CD14-positive monocyte (primary cell): Measurements from ENCODE around the gene EPGN. TPM values are rescaled to one million over a fixed set of nuclear protein-coding genes. Genes with fewer than 3 reads are reported as not detected.

Source experiments
- DNase-seq, 3 donors: peaks; one replicate each; pipeline ENCODE4 v3.0.0-alpha.2; 2011 to 2022
- H2AFZ ChIP-seq: 2 replicates; pipeline ENCODE4 v1.6.0; 2012; ENCODE audit warnings: mild to moderate bottlenecking, low read depth, low read length, inconsistent platforms; ENCODE audit not compliant: insufficient read depth, poor library complexity, severe bottlenecking
- H3K27ac ChIP-seq, 2 donors: 1 replicate in 1 of 2; 2 replicates in 1 of 2; pipeline ENCODE4 v1.5.1; 2012 to 2013; ENCODE audit warnings: low read length in 2 of 2, control low read depth in 1 of 2, inconsistent platforms in 1 of 2, low read depth in 1 of 2, mild to moderate bottlenecking in 1 of 2
- H3K27me3 ChIP-seq, 2 donors: one replicate each; pipeline versions ENCODE4 v1.6.0 to v1.6.1; 2011 to 2013; ENCODE audit warnings: low read length in 2 of 2; ENCODE audit not compliant: control insufficient read depth in 2 of 2, insufficient read depth in 2 of 2
- H3K36me3 ChIP-seq, 2 donors: replicated peaks in 1 of 2; 1 replicate in 1 of 2; 2 replicates in 1 of 2; pipeline versions ENCODE4 v1.5.1 to v1.6.1; 2012 to 2013; ENCODE audit warnings: low read length in 2 of 2, control low read depth in 1 of 2, inconsistent platforms in 1 of 2, mild to moderate bottlenecking in 1 of 2; ENCODE audit not compliant: insufficient read depth in 2 of 2, control insufficient read depth in 1 of 2
- H3K4me1 ChIP-seq, 2 donors: 1 replicate in 1 of 2; 2 replicates in 1 of 2; pipeline versions ENCODE4 v1.5.1 to v1.6.1; 2012 to 2013; ENCODE audit warnings: low read length in 2 of 2, control low read depth in 1 of 2, inconsistent platforms in 1 of 2, mild to moderate bottlenecking in 1 of 2, moderate library complexity in 1 of 2; ENCODE audit not compliant: insufficient read depth in 2 of 2, control insufficient read depth in 1 of 2
- H3K4me2 ChIP-seq: replicated peaks from 2 replicates; pipeline ENCODE3; 2012; ENCODE audit warnings: low read length, moderate library complexity, mild to moderate bottlenecking; ENCODE audit not compliant: poor library complexity, severe bottlenecking; ENCODE audit errors: extremely low read depth
- H3K4me3 ChIP-seq, 3 experiments: fragments of 200-600 bp in 1 of 3; sonication (generic) in 1 of 3; replicated peaks in 1 of 3; 1 replicate in 2 of 3; 2 replicates in 1 of 3; pipeline ENCODE4 v1.5.1; 2011 to 2013; ENCODE audit warnings: low read length in 3 of 3, mild to moderate bottlenecking in 3 of 3, control low read depth in 2 of 3, low read depth in 2 of 3, inconsistent platforms in 1 of 3, moderate library complexity in 1 of 3
- H3K79me2 ChIP-seq: 2 replicates; pipeline ENCODE4 v1.6.0; 2012; ENCODE audit warnings: mild to moderate bottlenecking, control low read depth, inconsistent platforms, low read length, moderate library complexity; ENCODE audit not compliant: insufficient read depth
- H3K9ac ChIP-seq: 2 replicates; pipeline ENCODE4 v1.6.0; 2017; ENCODE audit warnings: low read length, mild to moderate bottlenecking; ENCODE audit not compliant: insufficient read depth, poor library complexity, severe bottlenecking
- H3K9me3 ChIP-seq, 2 donors: replicated peaks in 1 of 2; 1 replicate in 1 of 2; 2 replicates in 1 of 2; pipeline versions ENCODE4 v1.5.1 to v1.6.1; 2012 to 2013; ENCODE audit warnings: low read length in 2 of 2, control low read depth in 1 of 2; ENCODE audit not compliant: control insufficient read depth in 1 of 2, insufficient read depth in 1 of 2
- H4K20me1 ChIP-seq: 2 replicates; pipeline ENCODE4 v1.6.0; 2012; ENCODE audit warnings: mild to moderate bottlenecking, low read length, control low read depth, moderate library complexity; ENCODE audit not compliant: insufficient read depth
- H3K27ac Mint-ChIP-seq, 7 donors: one replicate each; pipeline ENCODE4 v1.8.0; 2020; ENCODE audit warnings: mild to moderate bottlenecking in 7 of 7, mixed read lengths in 7 of 7, moderate library complexity in 6 of 7, inconsistent platforms in 2 of 7
- H3K27me3 Mint-ChIP-seq, 3 donors: one replicate each; pipeline ENCODE4 v1.8.0; 2021 to 2022; ENCODE audit warnings: low read depth in 3 of 3, mild to moderate bottlenecking in 3 of 3, mixed read lengths in 3 of 3, moderate library complexity in 3 of 3, inconsistent platforms in 1 of 3
- H3K36me3 Mint-ChIP-seq, 2 donors: one replicate each; pipeline ENCODE4 v1.8.0; 2020; ENCODE audit warnings: mixed read lengths in 2 of 2, inconsistent platforms in 1 of 2, mild to moderate bottlenecking in 1 of 2
- H3K4me1 Mint-ChIP-seq: one replicate; pipeline ENCODE4 v1.8.0; 2020; ENCODE audit warnings: mild to moderate bottlenecking, mixed read lengths
- H3K4me3 Mint-ChIP-seq, 2 donors: one replicate each; pipeline ENCODE4 v1.8.0; 2020; ENCODE audit warnings: mild to moderate bottlenecking in 2 of 2, mixed read lengths in 2 of 2, moderate library complexity in 1 of 2
- H3K9me3 Mint-ChIP-seq, 7 donors: one replicate each; pipeline ENCODE4 v1.8.0; 2020 to 2022; ENCODE audit warnings: mixed read lengths in 7 of 7, mild to moderate bottlenecking in 6 of 7, moderate library complexity in 6 of 7, inconsistent platforms in 2 of 7
- CTCF ChIP-seq: fragments of 200-600 bp; IDR thresholded peaks from one replicate; pipeline ENCODE4 v1.8.0; 2022; ENCODE audit warnings: antibody characterized with exemption, mild to moderate bottlenecking
- WGBS: methylation state at CpG from one replicate; pipeline ENCODE4 v1.1.5; 2013; ENCODE audit warnings: missing lambda C conversion rate; ENCODE audit not compliant: insufficient coverage; 5-methylcytosine and 5-hydroxymethylcytosine counted together
- intact Hi-C, 2 donors: fragments of 100-400 bp; cut with micrococcal nuclease; formaldehyde crosslinking; loops; one replicate each; pipeline versions ENCODE4 v1.15.0 to v1.15.1; 2023
- polyA plus RNA-seq, 3 donors: library from polyadenylated mRNA; depleted of rRNA in 1 of 3; unstranded in 2 of 3; stranded (reverse) in 1 of 3; fragments of 300-500 nt in 2 of 3; fragments of >200 nt in 1 of 3; fragmentation: Illumina TruSeq in 2 of 3; gene quantifications; 1 replicate in 2 of 3; 2 replicates in 1 of 3; pipeline ENCODE4 v1.2.3, GENCODE V29; 2012 to 2021

The EPGN gene
- polyA plus RNA-seq, 3 donors, result not detected

DNA sequence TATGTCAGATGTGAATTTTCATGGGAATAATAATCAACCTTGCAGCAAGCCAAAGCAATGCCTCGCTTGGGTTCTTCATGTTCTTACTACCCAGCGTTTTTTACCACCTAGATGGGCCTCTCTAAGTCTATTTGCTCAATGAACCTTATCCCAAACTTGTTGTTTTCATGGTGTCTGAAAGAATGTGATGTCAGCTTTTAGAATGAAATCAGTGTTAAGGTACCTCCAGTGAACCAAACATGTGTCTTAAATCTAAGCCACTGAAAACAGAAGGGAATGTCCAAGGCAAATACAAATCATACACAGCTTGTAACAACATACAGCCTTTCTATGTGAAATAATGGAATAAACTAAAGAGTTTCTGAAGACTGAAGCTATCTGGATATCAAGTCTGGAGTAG is 6.7 kb downstream of the EPGN start:
- Mint-ChIP-seq H3K27me3 (peaks cover 0 to 2% (median 0%) of the 10 kb centered on the region in 3 donors), H3K4me3 (no peak overlapping the region), H3K9me3 (peaks cover 0 to 2% (median 0%) of the 10 kb centered on the region in 7 donors), H3K36me3 (no peaks in the 10 kb centered on the region), H3K4me1 (peaks cover 12% of the 10 kb centered on the region), H3K27ac (no peak overlapping the region)
- no peaks in the 10 kb centered on the region for H3K9me3 ChIP-seq
- no peak for TF ChIP-seq CTCF
- no peak overlapping the region for H3K4me2 ChIP-seq
- H2AFZ ChIP-seq, result no peak overlapping the region
- H4K20me1 ChIP-seq, result no peaks in the 10 kb centered on the region
- H3K9ac ChIP-seq, result no peak overlapping the region
- no peak overlapping the region for H3K4me3 ChIP-seq
- no peaks in the 10 kb centered on the region for H3K27me3 ChIP-seq
- DNase-seq, result no peak
- H3K36me3 ChIP-seq, result no peaks in the 10 kb centered on the region
- H3K27ac ChIP-seq, result no peak overlapping the region
- no CpG with 5 or more reads among the region's 2 CpGs for WGBS
- intact Hi-C loops, result loop anchor here (5.0 to 10.0 kb wide), 2 partner anchors 120 to 128 kb away; no protein-coding TSS in a partner anchor
- no peaks in the 10 kb centered on the region for H3K79me2 ChIP-seq
- H3K4me1 ChIP-seq, result peaks cover 4 to 5% of the 10 kb centered on the region in 2 donors

DNA sequence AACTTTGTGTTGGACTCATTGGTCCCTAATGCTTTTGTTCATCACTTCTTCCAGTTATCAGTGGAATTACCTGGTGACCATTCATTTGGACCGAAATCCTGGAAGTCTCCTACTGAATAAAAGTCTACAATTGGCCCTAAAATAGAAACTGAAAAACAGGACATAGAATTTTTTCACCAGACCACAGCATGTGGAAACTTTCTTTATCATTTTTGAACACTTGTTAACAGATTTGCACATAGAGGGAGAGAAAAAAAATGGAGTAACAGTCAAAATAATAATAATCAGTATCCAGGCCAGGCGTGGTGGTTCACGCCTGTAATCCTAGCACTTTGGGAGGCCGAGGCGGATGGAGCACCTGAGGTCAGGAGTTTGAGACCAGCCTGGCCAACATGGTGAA is 7.1 kb downstream of the EPGN start:
- no peak for TF ChIP-seq CTCF
- peaks cover 0 to 2% (median 0%) of the 10 kb centered on the region in 3 donors for H3K27me3 Mint-ChIP-seq
- no peak overlapping the region for H3K4me3 Mint-ChIP-seq
- Histone ChIP-seq H2AFZ (no peak overlapping the region), H3K9me3 (no peaks in the 10 kb centered on the region), H3K4me2 (no peak overlapping the region), H3K79me2 (no peaks in the 10 kb centered on the region), H3K27ac (no peak overlapping the region), H3K4me3 (no peak overlapping the region), H3K36me3 (no peaks in the 10 kb centered on the region), H3K4me1 (peaks cover 4 to 5% of the 10 kb centered on the region in 2 donors), H3K9ac (no peak overlapping the region), H4K20me1 (no peaks in the 10 kb centered on the region), H3K27me3 (no peaks in the 10 kb centered on the region)
- intact Hi-C loops, result loop anchor here in 1 of 2 donors (10.0 kb wide), 1 partner anchor 121 kb away; no protein-coding TSS in a partner anchor
- WGBS, result 39% methylated on average over 3 of the region's 5 CpGs
- no peaks in the 10 kb centered on the region for H3K36me3 Mint-ChIP-seq
- H3K9me3 Mint-ChIP-seq, result no peaks in the 10 kb centered on the region
- no peak overlapping the region for H3K27ac Mint-ChIP-seq
- H3K4me1 Mint-ChIP-seq, result peaks cover 13% of the 10 kb centered on the region
- no peak for DNase-seq
